ENCODE measurements around the gene TENT4A.

Gene TENT4A

DNA sequence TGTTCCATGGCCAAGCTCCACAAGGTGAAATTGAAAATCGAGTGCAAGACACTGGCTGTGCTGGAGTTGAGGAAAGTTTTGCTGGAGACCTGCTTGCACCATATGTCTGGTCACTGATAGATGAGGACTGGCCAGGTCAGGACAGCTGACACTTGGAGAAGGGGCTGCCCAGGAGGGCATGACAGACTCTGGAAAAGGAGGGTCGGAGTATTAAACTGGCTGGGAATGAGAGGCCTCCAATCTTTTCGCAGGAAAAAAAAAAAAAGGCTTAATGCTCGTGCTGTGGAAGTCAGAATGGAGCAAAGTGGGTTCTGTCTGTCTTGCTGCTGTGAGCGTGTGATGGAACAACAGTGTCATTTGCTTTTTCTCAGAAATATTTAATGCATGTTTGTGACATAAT lies 5.5 kb downstream of the TENT4A start:
- FAIRE-seq: no peak

GRCh38 chr5:6719417-6719816 lies 6.2 kb downstream of the TENT4A start:
- no peak for FAIRE-seq

DNA sequence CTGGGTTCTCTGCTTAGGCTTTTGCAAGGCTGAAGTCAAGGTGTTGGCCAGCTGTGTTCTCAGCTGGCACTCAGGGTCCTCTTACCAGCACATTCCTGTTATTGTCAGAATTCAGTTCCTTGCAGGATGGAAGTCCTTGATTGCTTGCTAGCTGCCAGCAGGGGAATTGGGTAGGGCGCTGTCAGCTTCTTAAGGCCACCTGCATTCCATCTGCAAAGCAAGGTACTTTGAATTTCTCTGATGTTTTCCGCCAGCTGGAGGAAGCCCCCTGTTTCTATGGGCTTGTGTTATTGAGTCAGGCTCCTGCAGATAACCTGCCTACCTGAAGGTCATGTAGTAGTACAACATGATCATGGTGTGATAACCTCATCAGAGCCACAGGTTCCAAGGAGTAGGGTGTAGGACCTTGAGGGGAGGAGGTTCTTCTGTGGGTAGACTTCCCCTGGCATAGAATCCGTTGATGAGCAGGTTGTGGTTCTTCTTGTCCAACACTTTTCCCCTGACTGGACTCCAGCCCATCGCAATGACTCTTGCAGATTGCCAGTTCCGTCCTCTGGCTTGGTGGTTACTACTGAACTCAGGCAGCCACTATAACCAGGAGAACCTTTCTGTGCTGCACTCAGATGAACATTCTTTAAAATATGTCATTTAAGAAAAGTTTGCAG lies 6.8 kb downstream of the TENT4A start:
- FAIRE-seq: no peak

DNA sequence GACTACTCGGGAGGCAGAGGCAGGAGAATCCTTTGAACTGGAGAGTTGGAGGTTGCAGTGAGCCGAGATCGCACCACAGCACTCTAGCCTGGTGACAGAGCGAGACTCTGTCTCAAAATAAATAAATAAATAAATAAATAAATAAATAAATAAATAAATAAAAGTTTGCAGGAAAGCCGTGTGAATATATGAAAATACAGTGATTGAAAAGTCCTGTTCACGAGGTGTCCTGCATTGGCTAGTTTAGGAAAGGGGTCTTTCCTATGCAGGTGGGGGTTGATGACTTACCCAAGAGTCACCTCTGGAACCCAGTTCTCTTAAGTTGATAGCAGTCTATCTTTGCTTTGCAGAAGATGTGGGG lies 7.3 kb downstream of the TENT4A start:
- FAIRE-seq: no peak

DNA sequence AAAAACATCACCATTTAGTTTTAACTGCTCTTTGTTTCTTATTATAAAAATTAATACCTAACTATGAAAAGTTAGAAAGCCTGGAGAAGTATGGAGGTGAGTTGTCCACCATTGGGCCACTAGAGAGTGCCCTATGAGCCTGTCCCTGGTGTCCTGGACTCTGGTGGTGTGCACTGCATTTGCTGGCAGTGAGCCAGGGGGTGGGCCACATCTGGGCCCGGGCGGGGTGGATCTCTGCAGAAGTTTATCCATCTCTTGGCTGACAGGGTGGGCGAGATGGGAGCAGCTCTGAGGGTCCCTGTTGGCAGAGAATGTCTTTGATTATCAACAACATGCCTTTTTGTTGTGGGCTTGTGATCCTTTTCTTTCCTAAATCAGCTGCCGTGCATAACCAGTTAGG lies 8.2 kb downstream of the TENT4A start:
- no peak for FAIRE-seq

DNA sequence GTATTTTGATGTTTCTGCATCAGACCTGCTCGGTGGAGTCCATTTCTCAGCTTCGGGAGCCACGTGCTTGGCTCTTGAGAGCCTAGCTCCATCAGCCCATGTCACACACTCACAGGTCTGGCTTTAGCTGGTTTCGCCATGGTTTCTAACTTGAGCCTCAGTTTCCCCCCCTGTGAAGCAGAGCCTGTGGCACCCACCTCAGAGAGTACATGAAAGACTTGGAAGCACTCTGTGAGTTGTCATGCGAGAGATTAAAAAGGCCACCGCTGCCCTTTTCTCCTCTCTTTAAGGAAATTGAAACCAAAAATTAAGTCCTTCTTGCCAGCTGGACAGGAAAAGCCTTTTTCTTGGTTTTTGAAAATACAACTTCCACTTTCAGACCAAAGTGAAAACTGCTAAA lies 8.8 kb downstream of the TENT4A start:
- no peak for FAIRE-seq

GRCh38 chr5:6723122-6723815 lies 10.0 kb downstream of the TENT4A start:
- FAIRE-seq: peak; percentile 64

DNA sequence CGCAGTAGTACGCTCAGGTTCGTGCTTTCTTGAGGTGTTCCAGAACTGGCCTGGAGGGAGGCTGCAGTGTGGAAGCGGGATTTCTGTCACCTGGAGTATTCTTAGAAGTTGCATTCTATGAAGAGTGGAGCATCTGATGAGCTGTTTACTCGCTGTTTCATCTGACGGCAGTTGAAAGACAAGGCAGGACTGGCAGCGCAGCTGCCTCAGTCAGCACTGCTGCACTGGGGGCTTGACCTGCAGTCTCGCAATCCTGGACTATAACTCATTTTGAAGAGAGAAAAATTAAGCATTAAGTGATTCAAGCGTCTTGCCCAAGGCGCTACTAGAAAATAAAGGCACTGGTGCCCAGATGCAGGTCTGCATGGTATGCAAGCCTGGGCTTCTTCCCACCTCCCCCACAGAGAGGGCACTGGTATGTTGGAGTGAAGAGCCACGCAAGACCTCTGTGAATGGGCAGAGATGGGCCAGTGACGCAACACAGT lies 10.6 kb downstream of the TENT4A start:
- FAIRE-seq: no peak

DNA sequence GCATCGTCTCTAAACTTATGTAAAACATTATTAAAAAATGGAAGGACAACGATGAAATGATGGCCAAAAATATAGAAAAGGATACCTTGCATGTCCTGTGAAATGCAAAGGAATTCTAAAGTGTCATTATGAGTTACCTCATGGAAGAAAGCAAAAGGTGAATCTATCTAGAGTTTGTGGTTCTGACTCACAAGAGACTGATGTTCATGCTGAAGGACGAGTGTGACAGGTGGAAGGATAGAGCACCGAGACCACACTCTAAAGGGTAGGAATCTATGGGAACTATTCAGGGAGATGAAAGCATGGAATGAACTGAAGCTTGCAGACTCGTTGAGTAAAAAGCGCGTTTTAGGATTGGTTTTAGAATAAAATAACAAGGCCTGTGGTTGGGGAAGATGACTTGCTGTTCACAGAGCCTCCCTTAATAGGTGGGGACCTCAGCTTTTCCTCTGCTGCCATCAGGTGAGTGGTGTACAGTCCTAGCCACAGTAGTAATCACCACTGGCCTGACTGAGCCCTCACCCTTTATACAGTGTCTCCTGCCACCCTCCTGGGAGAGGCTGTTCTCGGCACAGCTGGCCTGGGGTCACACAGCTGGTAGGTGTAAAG lies 11.2 kb downstream of the TENT4A start:
- FAIRE-seq: no peak

DNA sequence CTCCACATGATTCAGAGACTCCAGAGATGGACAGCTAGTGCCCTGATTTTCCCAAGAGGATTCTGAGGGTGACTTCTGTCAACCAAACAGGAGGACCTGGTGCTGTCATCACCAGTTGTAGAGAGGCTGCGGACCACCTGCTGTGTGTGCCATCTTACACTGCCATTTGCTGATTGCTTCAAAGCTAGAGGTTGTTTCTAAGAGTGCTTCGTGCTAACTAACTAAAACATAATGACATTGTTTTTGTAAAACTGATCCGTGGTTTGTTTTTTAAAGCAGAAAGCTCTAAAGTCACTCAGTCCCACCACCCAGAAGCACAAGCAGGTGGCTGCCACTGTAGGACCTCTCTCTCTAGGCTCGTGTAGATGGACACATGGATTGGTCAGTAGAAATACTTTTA lies 12.2 kb downstream of the TENT4A start:
- no peak for FAIRE-seq

- FAIRE-seq: no peak
Observed at GRCh38 chr5:6726006-6726405, 12.8 kb downstream of the TENT4A start.

DNA sequence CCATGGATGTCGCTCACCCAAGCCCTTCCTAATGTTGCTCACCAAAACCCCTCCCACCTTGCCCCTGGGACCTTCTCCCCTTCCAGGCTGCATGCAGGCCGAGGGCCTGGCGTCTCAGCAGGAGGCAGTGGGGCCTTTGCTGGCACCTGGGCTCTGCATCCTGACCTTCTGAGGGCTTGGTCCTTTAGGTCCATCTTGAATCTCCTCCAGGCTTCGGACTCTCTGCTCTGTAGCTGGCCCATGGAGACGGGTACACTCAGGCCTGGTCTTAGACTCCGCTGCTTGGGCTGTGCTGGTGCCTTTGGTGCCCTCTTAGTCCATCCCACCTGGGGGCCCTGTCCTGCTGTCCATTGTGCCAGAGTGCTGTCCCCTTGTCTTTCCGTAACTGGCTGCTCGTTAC lies 14.0 kb downstream of the TENT4A start:
- FAIRE-seq: no peak

GRCh38 chr5:6728011-6728794 lies 15.0 kb downstream of the TENT4A start:
- FAIRE-seq: no peak

- no peak for FAIRE-seq
Observed at GRCh38 chr5:6728795-6729183, 15.6 kb downstream of the TENT4A start.

- no peak for FAIRE-seq
Observed at GRCh38 chr5:6729386-6730310, 16.4 kb downstream of the TENT4A start.

GRCh38 chr5:6730407-6730806 lies 17.2 kb downstream of the TENT4A start:
- FAIRE-seq: no peak

- no peak for FAIRE-seq
Observed at GRCh38 chr5:6730807-6731206, 17.6 kb downstream of the TENT4A start.

- no peak for FAIRE-seq
Observed at GRCh38 chr5:6731465-6732237, 18.4 kb downstream of the TENT4A start.

DNA sequence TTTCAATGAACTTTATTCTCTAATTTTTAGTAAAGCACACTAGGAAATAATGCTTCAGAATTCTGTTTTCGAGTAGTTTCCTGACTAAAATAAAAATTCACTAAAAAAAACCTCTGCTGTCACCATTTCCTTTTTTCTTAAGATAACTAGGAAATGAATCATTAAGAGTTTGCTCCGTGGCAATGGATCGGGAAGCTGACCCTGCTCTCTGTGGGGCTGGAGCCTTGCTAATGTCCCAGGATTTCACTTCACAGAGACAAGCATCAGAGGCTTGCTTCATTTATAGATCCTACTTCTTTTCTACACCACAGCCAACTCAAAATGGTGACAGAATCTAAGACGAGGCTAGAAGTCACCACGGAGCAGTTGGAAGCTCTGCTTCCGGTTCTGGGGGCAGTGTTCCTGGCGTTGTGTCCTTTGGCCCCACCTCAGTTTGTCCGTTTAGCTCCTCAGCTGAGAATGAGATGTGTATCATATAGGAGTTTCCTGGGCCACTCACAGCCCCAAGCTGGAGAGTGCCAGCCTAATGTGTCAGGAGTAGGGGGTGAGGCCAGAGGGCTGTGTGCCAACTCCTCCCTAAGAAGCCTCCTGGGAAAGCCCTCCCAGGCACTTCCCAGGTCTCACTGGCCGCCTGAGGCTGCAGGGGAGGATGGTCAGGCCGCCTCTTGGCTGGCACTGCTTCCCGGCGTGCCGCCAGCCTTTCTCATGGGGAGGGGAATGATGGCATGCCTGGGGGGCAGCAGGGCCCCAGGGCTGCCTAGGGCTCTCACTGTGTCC lies 19.6 kb downstream of the TENT4A start:
- FAIRE-seq: no peak

GRCh38 chr5:6733411-6734242 lies 20.4 kb downstream of the TENT4A start:
- no peak for FAIRE-seq

Data from islet of Langerhans (tissue), 1 donor.